SK-N-SH (cell line): ENCODE data around the gene RAX. TPM values are rescaled to one million over a fixed set of nuclear protein-coding genes. Genes with fewer than 3 reads are reported as not detected.

ENCODE experiments used
- CTCF ChIA-PET: fragments of 300-600, 350-600 bp; formaldehyde crosslinking; extraction: SDS; loops from one replicate; lab custom pipeline; 2021; lab: Yijun Ruan, JAX
- POLR2A ChIA-PET: fragments of 350-600 bp; sonication (Branson Sonifier 250); formaldehyde crosslinking; extraction: SDS; loops from one replicate; lab custom pipeline; 2020; ENCODE audit warnings: antibody characterized with exemption, inconsistent platforms; lab: Yijun Ruan, JAX
- DNase-seq: peaks from one replicate; pipeline ENCODE4 v3.0.0; 2012
- H2AFZ ChIP-seq: fragments of 200-600 bp; sonication (generic); 2 replicates; pipeline ENCODE4 v1.8.1; 2016; ENCODE audit warnings: antibody characterized with exemption, mild to moderate bottlenecking, low read depth
- H3F3A ChIP-seq: fragments of 200-600 bp; sonication (generic); replicated peaks from 2 replicates; pipeline ENCODE3; 2016; ENCODE audit warnings: antibody characterized with exemption, mild to moderate bottlenecking; ENCODE audit not compliant: insufficient read depth
- H3K27ac ChIP-seq, 2 experiments: fragments of 200-500 bp in 1 of 2; fragments of 200-600 bp in 1 of 2; sonication (Bioruptor generic) in 1 of 2; sonication (generic), shearing (Covaris generic) in 1 of 2; 2 replicates each; pipeline versions ENCODE4 v1.5.1 to v1.6.1; 2014 to 2016; ENCODE audit warnings: low read depth in 2 of 2, inconsistent platforms in 1 of 2, low read length in 1 of 2, mild to moderate bottlenecking in 1 of 2, mixed read lengths in 1 of 2
- H3K27me3 ChIP-seq: fragments of 200-600 bp; sonication (generic), shearing (Covaris generic); 2 replicates; pipeline ENCODE4 v1.6.1; 2016; ENCODE audit warnings: mixed run types; ENCODE audit not compliant: insufficient read depth
- H3K36me3 ChIP-seq, 2 experiments: fragments of 200-500 bp in 1 of 2; fragments of 200-600 bp in 1 of 2; sonication (Bioruptor generic) in 1 of 2; sonication (generic) in 1 of 2; replicated peaks in 1 of 2; 2 replicates each; pipeline versions ENCODE3 to v1.5.1; 2014 to 2016; ENCODE audit warnings: low read length in 1 of 2, mild to moderate bottlenecking in 1 of 2; ENCODE audit not compliant: insufficient read depth in 2 of 2, control insufficient read depth in 1 of 2
- H3K4me1 ChIP-seq, 2 experiments: fragments of 200-500 bp in 1 of 2; fragments of 200-600 bp in 1 of 2; sonication (Bioruptor generic) in 1 of 2; sonication (generic), shearing (Covaris generic) in 1 of 2; 2 replicates each; pipeline versions ENCODE4 v1.5.1 to v1.6.1; 2014 to 2016; ENCODE audit warnings: low read depth in 1 of 2, low read length in 1 of 2, mixed run types in 1 of 2; ENCODE audit not compliant: insufficient read depth in 2 of 2, control insufficient read depth in 1 of 2
- H3K4me2 ChIP-seq: fragments of 200-600 bp; sonication (generic), shearing (Covaris generic); 2 replicates; pipeline ENCODE4 v1.6.1; 2017; ENCODE audit warnings: mixed run types
- H3K4me3 ChIP-seq, 2 experiments: fragments of 200-500 bp in 1 of 2; fragments of 200-600 bp in 1 of 2; sonication (Bioruptor generic) in 1 of 2; sonication (generic), shearing (Covaris generic) in 1 of 2; 2 replicates each; pipeline versions ENCODE4 v1.5.1 to v1.8.1; 2014 to 2016; ENCODE audit warnings: low read depth in 2 of 2, inconsistent platforms in 1 of 2, low read length in 1 of 2, mild to moderate bottlenecking in 1 of 2, mixed read lengths in 1 of 2, moderate library complexity in 1 of 2
- H3K79me2 ChIP-seq: fragments of 200-600 bp; sonication (generic); 2 replicates; pipeline ENCODE4 v1.8.1; 2017; ENCODE audit warnings: mild to moderate bottlenecking; ENCODE audit not compliant: insufficient read depth
- H3K9ac ChIP-seq: fragments of 200-600 bp; sonication (generic); 2 replicates; pipeline ENCODE4 v1.6.1; 2017; ENCODE audit warnings: mixed run types
- H3K9me2 ChIP-seq: fragments of 200-600 bp; sonication (generic); 2 replicates; pipeline ENCODE4 v1.6.1; 2017; ENCODE audit warnings: mixed run types
- H3K9me3 ChIP-seq: fragments of 200-600 bp; sonication (generic); 2 replicates; pipeline ENCODE4 v1.6.1; 2017; ENCODE audit warnings: mixed run types, mild to moderate bottlenecking, moderate library complexity
- H4K20me1 ChIP-seq: fragments of 200-600 bp; sonication (generic); 2 replicates; pipeline ENCODE4 v1.6.1; 2017; ENCODE audit warnings: mild to moderate bottlenecking, mixed run types; ENCODE audit not compliant: insufficient read depth
- CHD2 ChIP-seq: fragments of 150-350 bp; IDR thresholded peaks from 2 replicates; pipeline ENCODE4 v1.6.1; 2018; ENCODE audit warnings: low read length; ENCODE audit not compliant: partially characterized antibody
- EP300 ChIP-seq, 2 experiments: IDR thresholded peaks; 2 replicates each; pipeline versions ENCODE4 v1.4.0 to v1.6.1; 2012; ENCODE audit warnings: borderline replicate concordance in 1 of 2, low read depth in 1 of 2, low read length in 1 of 2
- EZH2phosphoT487 ChIP-seq: fragments of 200-600 bp; sonication (generic); IDR thresholded peaks from 2 replicates; pipeline ENCODE4 v1.6.1; 2017; ENCODE audit warnings: low read depth, mixed run types, mild to moderate bottlenecking, antibody characterized with exemption, moderate library complexity, borderline replicate concordance
- FOXJ3 ChIP-seq: sonication (generic); formaldehyde crosslinking; IDR thresholded peaks from 2 replicates; pipeline ENCODE4 v1.5.1; 2020; ENCODE audit warnings: mild to moderate bottlenecking, missing genetic modification reagents
- FOXM1 ChIP-seq: IDR thresholded peaks from 2 replicates; pipeline ENCODE4 v1.4.0; 2012; ENCODE audit warnings: low read depth, mild to moderate bottlenecking
- GABPA ChIP-seq: IDR thresholded peaks from 2 replicates; pipeline ENCODE4 v1.4.0; 2012; ENCODE audit warnings: low read depth, mild to moderate bottlenecking
- JUND ChIP-seq: IDR thresholded peaks from 2 replicates; pipeline ENCODE4 v1.4.0; 2012
- MAX ChIP-seq: IDR thresholded peaks from 2 replicates; pipeline ENCODE4 v1.4.0; 2012; ENCODE audit warnings: low read depth
- MEF2A ChIP-seq: IDR thresholded peaks from 2 replicates; pipeline ENCODE4 v1.4.0; 2012; ENCODE audit warnings: low read depth, borderline replicate concordance
- MXI1 ChIP-seq: IDR thresholded peaks from 2 replicates; pipeline ENCODE4 v1.6.1; 2012; ENCODE audit warnings: mild to moderate bottlenecking, low read depth, low read length, improper control_type of control experiment
- PBX3 ChIP-seq: IDR thresholded peaks from 2 replicates; pipeline ENCODE4; 2012
- RCOR1 ChIP-seq: fragments of 150-350 bp; IDR thresholded peaks from 2 replicates; pipeline ENCODE4 v1.6.1; 2017; ENCODE audit warnings: antibody characterized with exemption, low read length
- TCF12 ChIP-seq: IDR thresholded peaks from 2 replicates; pipeline ENCODE4 v1.4.0; 2012
- USF1 ChIP-seq: IDR thresholded peaks from 2 replicates; pipeline ENCODE4 v1.4.0; 2012; ENCODE audit warnings: low read depth, borderline replicate concordance
- YY1 ChIP-seq: IDR thresholded peaks from 2 replicates; pipeline ENCODE4 v1.4.0; 2012; ENCODE audit warnings: low read depth, mild to moderate bottlenecking
- ZBTB33 ChIP-seq: IDR thresholded peaks from 2 replicates; pipeline ENCODE4 v1.4.0; 2012; ENCODE audit warnings: low read depth, borderline replicate concordance
- WGBS: methylation state at CpG from one replicate; pipeline ENCODE4 v1.1.6; 2017; ENCODE audit warnings: low lambda C conversion rate; 5-methylcytosine and 5-hydroxymethylcytosine counted together
- polyA plus RNA-seq, 3 experiments: library from polyadenylated mRNA; depleted of rRNA; stranded (reverse); fragments of >200 nt; gene quantifications; 2 replicates each; pipeline ENCODE4 v1.2.3, GENCODE V29; 2012

RAX gene
- polyA plus RNA-seq, 1 of the 3 experiments (the other 2 are of a cell fraction): not detected

GRCh38 chr18:59219672-59220163 lies 53.5 kb downstream of the RAX start, which contains the start of gene GRP:
TSS of gene GRP (plus strand) at chr18:59220158. CDS start at chr18:59220266, 108 bp downstream.
- Histone ChIP-seq H3K4me2 (peak within 1 kb of the TSS; percentile 87), H3K4me3 (peak within 1 kb of the TSS; percentile 32 to 65), H3K9ac (no peak within 1 kb of the TSS; the same call in 1 of the 2 replicates), H3K9me3 (no peaks in the 10 kb centered on the region), H3K27me3 (peaks cover 59% of the 10 kb centered on the region), H3K36me3 (no peaks in the 10 kb centered on the region), H3F3A (no peaks in the 10 kb centered on the region), H3K79me2 (no peaks in the 10 kb centered on the region), H4K20me1 (no peaks in the 10 kb centered on the region), H3K27ac (no peak within 1 kb of the TSS), H2AFZ (peak within 1 kb of the TSS; percentile 50; the same call in 1 of the 2 replicates), H3K9me2 (no peaks in the 10 kb centered on the region), H3K4me1 (peaks cover 0 to 5% of the 10 kb centered on the region in 2 experiments; a peak in 1 of 4 replicates)
- POLR2A ChIA-PET: no interaction called here
- CTCF ChIA-PET: interaction anchor here (1.2 to 4.1 kb wide), 5 partner anchors 9 to 183 kb away, joined by 3 to 16 read pairs (median 7); no protein-coding TSS in a partner anchor
- 7% methylated on average over 24 of the region's 29 CpGs for WGBS
- DNase-seq: peak; percentile 42
- TF ChIP-seq YY1: no peak
- no peak for TF ChIP-seq EP300 (IDR thresholded peaks at IDR 0.05; ENCODE audit: borderline replicate concordance in 1 of 2, low read depth in 1 of 2, low read length in 1 of 2)
- TF ChIP-seq GABPA: no peak
- TF ChIP-seq USF1: no peak
- TF ChIP-seq MAX: no peak
- no peak for TF ChIP-seq EZH2phosphoT487
- TF ChIP-seq ZBTB33: no peak
- no peak for TF ChIP-seq FOXM1
- no peak for TF ChIP-seq MEF2A
- no peak for TF ChIP-seq CHD2
- no peak for TF ChIP-seq JUND
- TF ChIP-seq MXI1: no peak
- TF ChIP-seq FOXJ3: no peak

- H3K27me3 ChIP-seq: peaks cover 59% of the 10 kb centered on the region
- peaks cover 0 to 5% of the 10 kb centered on the region in 2 experiments; a peak in 1 of 4 replicates for H3K4me1 ChIP-seq
- POLR2A ChIA-PET: no interaction called here
These were observed 55.2 kb downstream of the RAX start for GRCh38 chr18:59218018-59218417.

More at GRCh38 chr18:59218018-59218417, 55.2 kb downstream of the RAX start:
- H3K9me2 ChIP-seq: no peaks in the 10 kb centered on the region
- no peak overlapping the region for H3K4me2 ChIP-seq
- H3K79me2 ChIP-seq: no peaks in the 10 kb centered on the region
- no peak overlapping the region for H3K4me3 ChIP-seq
- H3F3A ChIP-seq: no peaks in the 10 kb centered on the region
- no peaks in the 10 kb centered on the region for H3K9me3 ChIP-seq
- H3K36me3 ChIP-seq: no peaks in the 10 kb centered on the region
- H3K9ac ChIP-seq: no peak overlapping the region
- DNase-seq: no peak
- TF ChIP-seq PBX3 (no peak), JUND (no peak), MXI1 (no peak), FOXJ3 (no peak), RCOR1 (no peak), ZBTB33 (no peak), MAX (no peak), TCF12 (no peak), EP300 (IDR thresholded peaks at IDR 0.05; ENCODE audit: borderline replicate concordance in 1 of 2, low read depth in 1 of 2, low read length in 1 of 2) (no peak)
- H4K20me1 ChIP-seq: no peaks in the 10 kb centered on the region
- no peak overlapping the region for H2AFZ ChIP-seq
- CTCF ChIA-PET: interaction anchor here (1.2 kb wide), 1 partner anchor 31 kb away, joined by 3 read pairs; no protein-coding TSS in a partner anchor
- H3K27ac ChIP-seq: no peak overlapping the region
- WGBS: 46% methylated on average over 6 of the region's 6 CpGs
